ENCODE results near the gene KCNJ10. TPM values are rescaled to one million over a fixed set of nuclear protein-coding genes. Genes with fewer than 3 reads are reported as not detected.

KCNJ10 gene
- polyA plus RNA-seq, 1 experiment: not detected

GRCh38 chr1:159951551-159951950, 118.4 kb downstream of the KCNJ10 start:
- CTCF ChIA-PET: interaction anchor here (8.2 kb wide), 1 partner anchor 55 kb away, joined by 81 read pairs; no protein-coding TSS in a partner anchor
- H3K4me3 ChIP-seq (ENCODE audit: low read depth, low read length): no peak overlapping the region
- TF ChIP-seq CTCF (IDR thresholded peaks at IDR 0.05; ENCODE audit: low read depth, low read length): no peak
- POLR2A ChIA-PET: no interaction called here
- DNase-seq (ENCODE audit: low read depth, low spot score): no peak
- H3K27me3 ChIP-seq (ENCODE audit: control insufficient read depth, insufficient read depth, low read length): peaks cover 19% of the 10 kb centered on the region
- H3K9me3 ChIP-seq (ENCODE audit: control insufficient read depth, insufficient read depth, low read length): no peaks in the 10 kb centered on the region
- H3K27ac ChIP-seq (ENCODE audit: low read depth, low read length): no peak overlapping the region

GRCh38 chr1:159951016-159951415, 118.9 kb downstream of the KCNJ10 start:
- Histone ChIP-seq H3K9me3 (ENCODE audit: control insufficient read depth, insufficient read depth, low read length) (no peaks in the 10 kb centered on the region), H3K27me3 (ENCODE audit: control insufficient read depth, insufficient read depth, low read length) (peaks cover 24% of the 10 kb centered on the region), H3K4me3 (ENCODE audit: low read depth, low read length) (no peak overlapping the region), H3K27ac (ENCODE audit: low read depth, low read length) (no peak overlapping the region)
- CTCF ChIA-PET: interaction anchor here (8.2 kb wide), 1 partner anchor 56 kb away, joined by 81 read pairs; no protein-coding TSS in a partner anchor
- DNase-seq (ENCODE audit: low read depth, low spot score): no peak
- POLR2A ChIA-PET: no interaction called here
- no peak for TF ChIP-seq CTCF (IDR thresholded peaks at IDR 0.05; ENCODE audit: low read depth, low read length)

- TF ChIP-seq CTCF (IDR thresholded peaks at IDR 0.05; ENCODE audit: low read depth, low read length): no peak
- ChIA-PET CTCF (interaction anchor here (0.7 to 8.2 kb wide), 2 partner anchors 15 to 57 kb away, joined by 3 to 81 read pairs; no protein-coding TSS in a partner anchor), POLR2A (no interaction called here)
- Histone ChIP-seq H3K9me3 (ENCODE audit: control insufficient read depth, insufficient read depth, low read length) (no peaks in the 10 kb centered on the region), H3K27ac (ENCODE audit: low read depth, low read length) (no peak overlapping the region), H3K27me3 (ENCODE audit: control insufficient read depth, insufficient read depth, low read length) (peaks cover 33% of the 10 kb centered on the region), H3K4me3 (ENCODE audit: low read depth, low read length) (no peak overlapping the region)
- no peak for DNase-seq (ENCODE audit: low read depth, low spot score)
These were observed 120.0 kb downstream of the KCNJ10 start for GRCh38 chr1:159949981-159950381.

GRCh38 chr1:159949123-159949522, 120.8 kb downstream of the KCNJ10 start:
- ChIA-PET POLR2A (no interaction called here), CTCF (interaction anchor here (8.2 kb wide), 1 partner anchor 57 kb away, joined by 81 read pairs; no protein-coding TSS in a partner anchor)

More at GRCh38 chr1:159949123-159949522, 120.8 kb downstream of the KCNJ10 start:
- H3K9me3 ChIP-seq (ENCODE audit: control insufficient read depth, insufficient read depth, low read length): no peaks in the 10 kb centered on the region
- no peak for TF ChIP-seq CTCF (IDR thresholded peaks at IDR 0.05; ENCODE audit: low read depth, low read length)
- peaks cover 41% of the 10 kb centered on the region for H3K27me3 ChIP-seq (ENCODE audit: control insufficient read depth, insufficient read depth, low read length)
- no peak for DNase-seq (ENCODE audit: low read depth, low spot score)
- H3K27ac ChIP-seq (ENCODE audit: low read depth, low read length): no peak overlapping the region
- no peak overlapping the region for H3K4me3 ChIP-seq (ENCODE audit: low read depth, low read length)

Other genes with a start within 250 kb of the KCNJ10 start
- gene SLAMF8, start 243.3 kb downstream of the KCNJ10 start, polyA plus RNA-seq (2011; rRNA removed): not detected in 2 replicates
- not detected in 2 replicates for gene VSIG8, start 207.5 kb downstream of the KCNJ10 start, polyA plus RNA-seq (2011; rRNA removed)
- gene CFAP45, start 170.0 kb downstream of the KCNJ10 start, polyA plus RNA-seq (2011; rRNA removed): 0.29 and 0.51 TPM in 2 replicates
- 400 and 472 TPM in 2 replicates for gene TAGLN2, start 144.7 kb downstream of the KCNJ10 start, polyA plus RNA-seq (2011; rRNA removed)
- gene IGSF9, start 124.5 kb downstream of the KCNJ10 start, polyA plus RNA-seq (2011; rRNA removed): not detected in 2 replicates
- 0.11 TPM in 1 of 2 replicates, not detected in the other for gene SLAMF9, start 115.9 kb downstream of the KCNJ10 start, polyA plus RNA-seq (2011; rRNA removed)
- 5.1 and 6.6 TPM in 2 replicates for gene PIGM, start 38.2 kb downstream of the KCNJ10 start, polyA plus RNA-seq (2011; rRNA removed)
- not detected in 2 replicates for gene KCNJ9, start 11.4 kb upstream of the KCNJ10 start, polyA plus RNA-seq (2011; rRNA removed)
- gene IGSF8, start 28.5 kb upstream of the KCNJ10 start, polyA plus RNA-seq (2011; rRNA removed): 12.7 and 18.8 TPM in 2 replicates
- 6.2 and 6.5 TPM in 2 replicates for gene ATP1A2, start 45.6 kb upstream of the KCNJ10 start, polyA plus RNA-seq (2011; rRNA removed)
- gene ATP1A4, start 81.4 kb upstream of the KCNJ10 start, polyA plus RNA-seq (2011; rRNA removed): not detected in 2 replicates
- 0.17 and 0.20 TPM in 2 replicates for gene CASQ1, start 120.4 kb upstream of the KCNJ10 start, polyA plus RNA-seq (2011; rRNA removed)
- gene PEA15, start 135.2 kb upstream of the KCNJ10 start, polyA plus RNA-seq (2011; rRNA removed): 512 and 555 TPM in 2 replicates
- gene DCAF8, start 192.4 kb upstream of the KCNJ10 start, polyA plus RNA-seq (2011; rRNA removed): 108 and 111 TPM in 2 replicates
- 77.2 and 87.5 TPM in 2 replicates for gene PEX19, start 215.0 kb upstream of the KCNJ10 start, polyA plus RNA-seq (2011; rRNA removed)